PFSK-1 (cell line): Measurements from ENCODE around the gene ATXN1.

Source experiments
- FOXP2 ChIP-seq: optimal IDR thresholded peaks from 2 replicates; pipeline ENCODE3; 2011; ENCODE audit warnings: borderline replicate concordance, control low read depth, inconsistent platforms; ENCODE audit not compliant: insufficient read depth; ENCODE audit errors: extremely low read length, extremely low read depth
- POLR2AphosphoS5 ChIP-seq: IDR thresholded peaks from 2 replicates; pipeline ENCODE4 v1.6.1; 2012; ENCODE audit warnings: low read depth, mild to moderate bottlenecking, control low read depth, low read length, moderate library complexity
- SIN3A ChIP-seq: IDR thresholded peaks from 2 replicates; pipeline ENCODE4 v1.6.1; 2012; ENCODE audit warnings: mild to moderate bottlenecking, low read length, moderate library complexity, borderline replicate concordance; ENCODE audit not compliant: insufficient read depth
- TAF1 ChIP-seq: IDR thresholded peaks from 2 replicates; pipeline ENCODE4 v1.6.1; 2012; ENCODE audit warnings: low read length, control low read depth, borderline replicate concordance; ENCODE audit not compliant: insufficient read depth
- TF ChIP-seq, protein P1 (sequence below), 2 experiments: IDR thresholded peaks; 2 replicates each; pipeline versions ENCODE4 v1.6.1 to v1.8.0; 2011 to 2012; ENCODE audit warnings: low read depth in 2 of 2, low read length in 2 of 2, control low read depth in 1 of 2, inconsistent platforms in 1 of 2, mild to moderate bottlenecking in 1 of 2, moderate library complexity in 1 of 2; ENCODE audit not compliant: insufficient read depth in 1 of 2

ATXN1 gene

DNA sequence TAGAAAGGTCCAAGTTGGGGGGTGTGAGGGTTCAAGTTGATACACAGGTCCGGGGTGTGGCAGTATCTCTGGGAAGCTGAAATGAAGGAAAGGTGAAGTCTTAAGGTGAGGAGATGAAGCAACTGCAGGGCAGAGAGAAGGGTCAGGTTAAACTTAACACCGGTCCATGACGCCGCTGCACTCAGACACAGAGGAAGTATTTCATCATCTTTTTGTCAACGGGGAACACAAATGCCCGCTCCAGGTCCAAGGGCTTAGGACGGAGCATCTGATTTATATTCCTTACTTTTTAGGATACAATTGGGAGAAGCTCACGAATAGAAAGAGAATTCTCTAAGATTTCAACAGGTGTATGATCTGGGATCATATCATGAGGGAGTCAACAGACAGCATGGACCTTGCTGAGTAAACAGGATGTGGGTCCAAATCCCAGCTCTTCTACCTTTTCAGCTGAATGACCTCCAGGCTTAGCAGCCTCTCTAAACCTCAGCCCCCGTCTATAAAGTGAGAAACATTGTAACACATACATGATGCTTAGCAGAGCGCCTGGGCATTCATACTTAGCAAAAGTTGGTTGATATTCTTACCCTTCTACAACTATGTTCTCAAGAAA lies 197.5 kb downstream of the ATXN1 start:
- TF ChIP-seq SIN3A (no peak), POLR2AphosphoS5 (0 out of 2 replicates have a peak, but pooled peaks have one; percentile 26)

DNA sequence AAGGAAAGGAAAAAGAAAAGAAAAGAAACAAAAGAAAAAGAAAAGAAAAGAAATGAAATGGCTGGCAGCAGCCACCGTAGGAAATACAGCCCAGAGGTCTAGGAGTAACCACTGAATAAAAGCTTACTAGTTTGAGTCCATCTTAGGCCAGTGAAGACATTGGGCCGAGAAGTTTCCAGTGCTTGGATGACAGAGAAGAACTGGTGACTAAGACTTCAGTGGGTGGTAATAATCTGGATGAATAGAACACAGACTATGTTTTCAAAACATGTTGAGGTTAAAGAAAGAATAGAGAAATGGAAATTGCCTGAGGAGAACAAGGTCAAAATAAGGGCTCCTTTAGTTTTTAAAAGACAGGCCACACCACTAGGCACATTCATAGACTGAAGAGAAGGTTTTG lies 198.8 kb downstream of the ATXN1 start:
- TF ChIP-seq SIN3A (no peak), POLR2AphosphoS5 (no peak)

DNA sequence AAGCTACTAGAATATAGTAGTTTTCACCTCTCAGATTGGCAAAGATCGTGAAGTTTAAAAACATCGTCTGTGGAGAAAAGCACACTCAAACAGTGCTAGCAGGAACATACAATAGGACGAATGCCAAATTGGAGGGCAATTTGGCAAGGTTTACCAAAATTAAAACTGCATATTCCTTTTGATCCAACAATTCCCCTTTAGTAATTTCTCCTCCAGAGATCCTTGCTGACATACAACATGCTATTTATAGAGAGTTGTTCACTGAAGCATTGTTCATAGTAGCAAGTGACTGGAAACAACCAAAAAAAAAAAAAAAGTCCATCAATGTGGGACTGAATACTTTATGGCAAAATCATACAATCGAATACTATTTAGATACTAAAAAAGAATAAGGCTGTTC lies 202.2 kb downstream of the ATXN1 start:
- TF ChIP-seq, protein P1, sequence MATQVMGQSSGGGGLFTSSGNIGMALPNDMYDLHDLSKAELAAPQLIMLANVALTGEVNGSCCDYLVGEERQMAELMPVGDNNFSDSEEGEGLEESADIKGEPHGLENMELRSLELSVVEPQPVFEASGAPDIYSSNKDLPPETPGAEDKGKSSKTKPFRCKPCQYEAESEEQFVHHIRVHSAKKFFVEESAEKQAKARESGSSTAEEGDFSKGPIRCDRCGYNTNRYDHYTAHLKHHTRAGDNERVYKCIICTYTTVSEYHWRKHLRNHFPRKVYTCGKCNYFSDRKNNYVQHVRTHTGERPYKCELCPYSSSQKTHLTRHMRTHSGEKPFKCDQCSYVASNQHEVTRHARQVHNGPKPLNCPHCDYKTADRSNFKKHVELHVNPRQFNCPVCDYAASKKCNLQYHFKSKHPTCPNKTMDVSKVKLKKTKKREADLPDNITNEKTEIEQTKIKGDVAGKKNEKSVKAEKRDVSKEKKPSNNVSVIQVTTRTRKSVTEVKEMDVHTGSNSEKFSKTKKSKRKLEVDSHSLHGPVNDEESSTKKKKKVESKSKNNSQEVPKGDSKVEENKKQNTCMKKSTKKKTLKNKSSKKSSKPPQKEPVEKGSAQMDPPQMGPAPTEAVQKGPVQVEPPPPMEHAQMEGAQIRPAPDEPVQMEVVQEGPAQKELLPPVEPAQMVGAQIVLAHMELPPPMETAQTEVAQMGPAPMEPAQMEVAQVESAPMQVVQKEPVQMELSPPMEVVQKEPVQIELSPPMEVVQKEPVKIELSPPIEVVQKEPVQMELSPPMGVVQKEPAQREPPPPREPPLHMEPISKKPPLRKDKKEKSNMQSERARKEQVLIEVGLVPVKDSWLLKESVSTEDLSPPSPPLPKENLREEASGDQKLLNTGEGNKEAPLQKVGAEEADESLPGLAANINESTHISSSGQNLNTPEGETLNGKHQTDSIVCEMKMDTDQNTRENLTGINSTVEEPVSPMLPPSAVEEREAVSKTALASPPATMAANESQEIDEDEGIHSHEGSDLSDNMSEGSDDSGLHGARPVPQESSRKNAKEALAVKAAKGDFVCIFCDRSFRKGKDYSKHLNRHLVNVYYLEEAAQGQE (IDR thresholded peaks at IDR 0.05; ENCODE audit: insufficient read depth in 1 of 2, low read depth in 2 of 2, low read length in 2 of 2), result no peak
- TF ChIP-seq SIN3A, result no peak

DNA sequence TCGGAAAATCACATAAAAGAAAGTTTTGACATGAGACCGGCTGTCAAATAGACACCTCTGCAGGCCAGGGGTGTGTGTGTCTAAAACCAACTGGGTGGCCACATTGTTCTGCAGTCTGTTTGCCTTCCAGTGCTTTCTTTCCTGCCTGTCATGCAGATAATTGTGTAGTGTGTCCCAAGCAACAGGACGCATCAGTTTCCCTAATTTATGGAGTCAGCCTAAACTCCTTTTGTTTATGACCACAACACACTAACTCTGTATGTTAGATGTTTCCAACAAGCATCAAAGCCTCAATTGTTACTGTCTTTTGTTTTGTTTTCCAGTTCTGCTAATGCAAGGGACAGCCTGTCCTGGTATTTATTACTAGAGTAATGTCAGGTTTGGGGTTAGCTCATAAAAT lies 205.7 kb downstream of the ATXN1 start:
- TF ChIP-seq TAF1, result no peak
- TF ChIP-seq POLR2AphosphoS5, result no peak
- TF ChIP-seq, protein P1 (IDR thresholded peaks at IDR 0.05; ENCODE audit: insufficient read depth in 1 of 2, low read depth in 2 of 2, low read length in 2 of 2), result no peak
- no peak for TF ChIP-seq SIN3A
- no peak for TF ChIP-seq FOXP2

DNA sequence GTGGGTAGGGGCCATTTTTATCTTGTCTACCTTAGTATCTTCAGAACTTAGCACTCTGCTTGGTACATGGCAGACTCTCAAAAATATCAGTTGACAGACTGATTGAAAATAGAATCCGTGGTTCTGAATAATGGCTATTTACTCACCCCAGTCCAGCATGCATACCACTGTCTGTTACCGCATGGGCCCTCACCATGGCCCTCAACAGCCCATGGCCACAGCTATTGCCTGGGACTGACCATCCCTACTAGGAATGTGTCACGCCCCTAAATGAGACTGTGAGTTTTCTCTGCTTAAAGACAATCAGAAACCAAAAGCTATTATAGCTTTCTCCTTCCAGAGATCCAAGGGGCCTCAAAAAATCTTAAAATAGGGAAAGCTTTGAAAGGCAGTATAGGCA lies 207.7 kb downstream of the ATXN1 start:
- no peak for TF ChIP-seq TAF1
- no peak for TF ChIP-seq FOXP2
- TF ChIP-seq, protein P1 (IDR thresholded peaks at IDR 0.05; ENCODE audit: insufficient read depth in 1 of 2, low read depth in 2 of 2, low read length in 2 of 2), result no peak
- TF ChIP-seq POLR2AphosphoS5, result no peak
- no peak for TF ChIP-seq SIN3A

DNA sequence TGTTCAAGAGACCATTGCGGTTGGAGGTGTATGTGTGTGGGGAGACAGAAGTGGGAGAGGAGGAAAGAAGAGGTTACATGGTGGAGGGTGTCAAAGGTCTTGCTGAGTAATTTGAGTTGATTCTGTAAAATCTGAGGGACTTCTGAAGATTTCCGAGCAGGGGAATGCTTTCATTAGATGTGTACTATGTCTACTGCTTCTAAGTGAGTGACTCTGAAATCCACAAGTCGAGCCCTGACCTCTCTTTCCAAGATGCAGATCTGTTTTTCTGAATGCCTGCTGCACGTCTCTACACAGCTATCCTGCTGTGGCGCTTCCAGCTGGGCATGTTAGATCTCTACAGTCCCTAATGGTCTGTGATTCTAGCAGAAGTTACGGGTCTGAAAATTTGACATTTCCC lies 209.8 kb downstream of the ATXN1 start:
- TF ChIP-seq TAF1, result no peak
- TF ChIP-seq, protein P1 (IDR thresholded peaks at IDR 0.05; ENCODE audit: insufficient read depth in 1 of 2, low read depth in 2 of 2, low read length in 2 of 2), result no peak
